GM12878 (cell line): ENCODE data around the gene ARID3A. TPM values are rescaled to one million over a fixed set of nuclear protein-coding genes. Genes with fewer than 3 reads are reported as not detected.

ENCODE experiments used
- CHD1 ChIP-seq: IDR thresholded peaks from 2 replicates; pipeline ENCODE4 v1.6.1; 2012; ENCODE audit warnings: low read depth, low read length, improper control_type of control experiment
- CREB1 ChIP-seq: IDR thresholded peaks from 2 replicates; pipeline ENCODE4 v1.6.1; 2012; ENCODE audit warnings: low read depth, mild to moderate bottlenecking, inconsistent platforms
- CREM ChIP-seq: IDR thresholded peaks from 2 replicates; pipeline ENCODE4 v1.6.1; 2014; ENCODE audit warnings: antibody characterized with exemption, low read depth
- DPF2 ChIP-seq: fragments of 450-650 bp; IDR thresholded peaks from 2 replicates; pipeline ENCODE4 v1.6.1; 2017; ENCODE audit warnings: mild to moderate bottlenecking
- EGR1 ChIP-seq, 2 experiments: IDR thresholded peaks; 1 replicate in 1 of 2; 2 replicates in 1 of 2; pipeline ENCODE4 v1.6.1; 2011 to 2012; ENCODE audit warnings: low read depth in 2 of 2, low read length in 2 of 2, borderline replicate concordance in 1 of 2, mild to moderate bottlenecking in 1 of 2, moderate library complexity in 1 of 2
- HCFC1 ChIP-seq: fragments of 150-350 bp; IDR thresholded peaks from 2 replicates; pipeline ENCODE4 v1.6.1; 2014; ENCODE audit warnings: low read length
- HDAC6 ChIP-seq: fragments of 200-600 bp; sonication (generic); IDR thresholded peaks from one replicate; pipeline ENCODE4 v1.8.0; 2017; ENCODE audit warnings: antibody characterized with exemption; ENCODE audit not compliant: unreplicated experiment
- IKZF1 ChIP-seq: fragments of 450-650 bp; conservative IDR thresholded peaks from 2 replicates; pipeline ENCODE4 v1.6.1; 2017; ENCODE audit warnings: antibody characterized with exemption, mild to moderate bottlenecking
- MAX ChIP-seq: IDR thresholded peaks from 2 replicates; pipeline ENCODE4 v1.6.1; 2012; ENCODE audit warnings: low read depth, low read length, improper control_type of control experiment
- POLR2AphosphoS2 ChIP-seq: IDR thresholded peaks from 2 replicates; pipeline ENCODE4 v1.6.1; 2011; ENCODE audit warnings: low read depth, mild to moderate bottlenecking, low read length, improper control_type of control experiment, moderate library complexity
- PRDM15 ChIP-seq: fragments of 450-650 bp; formaldehyde crosslinking; IDR thresholded peaks from 2 replicates; pipeline ENCODE4 v1.4.0; 2020; ENCODE audit warnings: mild to moderate bottlenecking, moderate library complexity
- SREBF1 ChIP-seq: IDR thresholded peaks from 2 replicates; pipeline ENCODE4 v1.6.1; 2012; ENCODE audit warnings: mild to moderate bottlenecking, low read length
- SREBF2 ChIP-seq: IDR thresholded peaks from 2 replicates; pipeline ENCODE4 v1.6.1; 2012; ENCODE audit warnings: mild to moderate bottlenecking, low read length
- SRF ChIP-seq, 2 experiments: IDR thresholded peaks; 2 replicates each; pipeline ENCODE4 v1.6.1; 2011; ENCODE audit warnings: low read depth in 2 of 2, low read length in 2 of 2, mild to moderate bottlenecking in 1 of 2, moderate library complexity in 1 of 2
- USF1 ChIP-seq: IDR thresholded peaks from 2 replicates; pipeline ENCODE4 v1.6.1; 2011; ENCODE audit warnings: borderline replicate concordance, low read depth, mild to moderate bottlenecking, moderate library complexity, mixed read lengths, low read length; ENCODE audit not compliant: insufficient read depth; ENCODE audit errors: extremely low read length
- ZBTB11 ChIP-seq: fragments of 450-650 bp; formaldehyde crosslinking; IDR thresholded peaks from 2 replicates; pipeline ENCODE4 v1.5.0; 2022; ENCODE audit warnings: mild to moderate bottlenecking, missing genetic modification characterization
- ZBTB40 ChIP-seq: fragments of 450-650 bp; IDR thresholded peaks from 2 replicates; pipeline ENCODE4 v1.6.1; 2016; ENCODE audit warnings: mild to moderate bottlenecking, moderate library complexity, borderline replicate concordance
- ZNF622 ChIP-seq: fragments of 450-650 bp; IDR thresholded peaks from 2 replicates; pipeline ENCODE4 v1.6.1; 2017; ENCODE audit warnings: mild to moderate bottlenecking, inconsistent platforms
- polyA plus RNA-seq, 11 experiments: library from polyadenylated mRNA; depleted of rRNA in 4 of 11; unstranded in 6 of 11; stranded (reverse) in 5 of 11; fragments of >200 nt; fragmentation: Nextera tagmentation in 4 of 11; fragmentation: Illumina TruSeq in 1 of 11; extraction: Ambion mirVana in 4 of 11; extraction: Trizol in 1 of 11; gene quantifications; 1 replicate in 1 of 11; 2 replicates in 10 of 11; pipeline versions ENCODE4 v1.2.1 to v1.2.3, GENCODE V29; 2011 to 2016; ENCODE audit warnings: inconsistent platforms in 2 of 11, missing spikeins in 2 of 11, low read depth in 1 of 11
- total RNA-seq, 4 experiments: library from RNA; depleted of rRNA in 3 of 4; stranded (reverse); fragments of >200 nt in 3 of 4; fragmentation: Illumina TruSeq in 1 of 4; extraction: Trizol in 1 of 4; gene quantifications; 2 replicates each; pipeline versions ENCODE4 v1.2.1 to v1.2.3, GENCODE V29; 2013 to 2021

ARID3A gene
- total and polyA plus RNA-seq, 10 of the 15 experiments (the other 5 are each of a cell fraction or from before 2014, with no cell fraction given): 0.76 to 70.0 (median 16.7) TPM

- no peak for TF ChIP-seq PRDM15 (CRISPR knock-in tag)
- peak; percentile 52; the same call in 1 of the 2 replicates for TF ChIP-seq HCFC1
- peak in 1 of 2 experiments; percentile 39; a peak in 1 of 4 replicates for TF ChIP-seq SRF (IDR thresholded peaks at IDR 0.05; ENCODE audit: low read depth in 2 of 2, low read length in 2 of 2)
- TF ChIP-seq SREBF1: no peak
- TF ChIP-seq CHD1: no peak
- no peak; the same call in 1 of the 2 replicates for TF ChIP-seq MAX
- TF ChIP-seq SREBF2: no peak
- TF ChIP-seq DPF2: peak; percentile 77
- no peak for TF ChIP-seq POLR2AphosphoS2
- peak; percentile 70 for TF ChIP-seq CREB1
- peak; percentile 71 for TF ChIP-seq IKZF1
- no peak for TF ChIP-seq ZNF622
- peak in 1 of 2 experiments; percentile 75; a peak in 2 of 3 replicates for TF ChIP-seq EGR1 (IDR thresholded peaks at IDR 0.05; ENCODE audit: borderline replicate concordance in 1 of 2, low read depth in 2 of 2, low read length in 2 of 2)
- no peak for TF ChIP-seq HDAC6
- no peak for TF ChIP-seq USF1
- TF ChIP-seq ZBTB40: no peak
- no peak for TF ChIP-seq ZBTB11 (CRISPR knock-in tag)
- TF ChIP-seq CREM: peak; percentile 54; the same call in 1 of the 2 replicates
Observed at GRCh38 chr19:1020868-1021425, 95.1 kb downstream of the ARID3A start, which contains the start of gene TMEM259 (continued).
